Stimulated activated CD8-positive, alpha-beta memory T cell treated with anti-CD3 and anti-CD28 coated beads, Interleukin-15, amount 100 ng/mL, for 48 hours (primary cell): ENCODE results near the gene ADAMTSL4.
"Not testable (repeated sequence)": the region's sequence is repeated elsewhere in the genome, so short reads cannot be mapped to it uniquely, and the experiment has no call there.

ENCODE experiments used
- DNase-seq, 2 donors: peaks; one replicate each; pipeline ENCODE4 v3.0.0-alpha.2; 2020; ENCODE audit warnings: low read depth in 2 of 2

The ADAMTSL4 gene

GRCh38 chr1:150567341-150567716, 18.1 kb downstream of the ADAMTSL4 start:
- DNase-seq: peak in 1 of 2 donors; percentile 51

GRCh38 chr1:150567717-150568593, 18.7 kb downstream of the ADAMTSL4 start:
- no peak for DNase-seq

- no peak for DNase-seq
These were observed 19.4 kb downstream of the ADAMTSL4 start for GRCh38 chr1:150568594-150568966.

- DNase-seq: no peak
These were observed 23.9 kb downstream of the ADAMTSL4 start for GRCh38 chr1:150572918-150573647.

GRCh38 chr1:150573648-150574071, 24.5 kb downstream of the ADAMTSL4 start:
- DNase-seq: not testable (repeated sequence)

- no peak for DNase-seq
These were observed 25.3 kb downstream of the ADAMTSL4 start for GRCh38 chr1:150574260-150575071.

GRCh38 chr1:150575072-150575489, 25.9 kb downstream of the ADAMTSL4 start:
- no peak for DNase-seq

GRCh38 chr1:150575518-150576366, 26.5 kb downstream of the ADAMTSL4 start:
- no peak for DNase-seq

GRCh38 chr1:150576367-150576711, 27.1 kb downstream of the ADAMTSL4 start:
- no peak for DNase-seq

GRCh38 chr1:150576794-150577556, 27.8 kb downstream of the ADAMTSL4 start:
- DNase-seq: no peak

GRCh38 chr1:150577557-150578271, 28.5 kb downstream of the ADAMTSL4 start:
- DNase-seq: no peak

GRCh38 chr1:150578272-150579109, 29.3 kb downstream of the ADAMTSL4 start:
- peak in 1 of 2 donors; percentile 56 for DNase-seq

GRCh38 chr1:150579110-150579944, 30.1 kb downstream of the ADAMTSL4 start, which contains the start of gene MCL1:
TSS of gene MCL1 (minus strand) at chr1:150579610. CDS start at chr1:150579530, 80 bp downstream.
- DNase-seq: peak; percentile 85 to 87

GRCh38 chr1:150579945-150580642, 30.9 kb downstream of the ADAMTSL4 start:
- no peak for DNase-seq

GRCh38 chr1:150580966-150581365, 31.8 kb downstream of the ADAMTSL4 start:
- not testable (repeated sequence) for DNase-seq

GRCh38 chr1:150581437-150581836, 32.2 kb downstream of the ADAMTSL4 start:
- not testable (repeated sequence) for DNase-seq

GRCh38 chr1:150581962-150582361, 32.8 kb downstream of the ADAMTSL4 start:
- DNase-seq: not testable (repeated sequence)
